Measurements from ENCODE around the gene TUBB3.
A peak's percentile ranks its signal among the peaks of the same experiment; 100 is the strongest.
"Not testable (repeated sequence)": the region's sequence is repeated elsewhere in the genome, so short reads cannot be mapped to it uniquely, and the experiment has no call there.

The TUBB3 gene

GRCh38 chr16:89957216-89957785 is 34.2 kb downstream of the TUBB3 start:
- DNase-seq (ENCODE audit: low read depth): no peak
- H3K4me3 ChIP-seq (ENCODE audit: low read depth, low read length): no peak overlapping the region

DNA sequence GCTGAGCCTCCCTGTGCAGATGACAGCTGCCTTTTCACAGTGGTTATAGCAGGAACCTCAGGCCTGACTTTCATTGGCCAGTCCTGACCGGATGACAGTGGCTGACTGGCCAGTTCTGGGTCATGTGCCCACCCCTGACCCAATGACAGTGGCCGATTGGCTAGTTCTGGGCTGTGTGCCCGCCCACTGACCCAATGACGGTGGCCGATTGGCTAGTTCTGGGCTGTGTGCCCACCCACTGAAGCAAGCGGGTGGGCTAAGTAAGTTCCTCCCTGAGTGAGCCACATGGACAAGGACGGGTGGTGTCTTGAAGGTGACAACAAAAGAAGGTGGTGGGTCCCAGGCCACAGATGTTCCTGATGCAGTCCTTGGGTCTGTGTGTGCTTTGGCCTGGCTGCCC is 34.9 kb downstream of the TUBB3 start:
- no peak for DNase-seq (ENCODE audit: low read depth)

DNA sequence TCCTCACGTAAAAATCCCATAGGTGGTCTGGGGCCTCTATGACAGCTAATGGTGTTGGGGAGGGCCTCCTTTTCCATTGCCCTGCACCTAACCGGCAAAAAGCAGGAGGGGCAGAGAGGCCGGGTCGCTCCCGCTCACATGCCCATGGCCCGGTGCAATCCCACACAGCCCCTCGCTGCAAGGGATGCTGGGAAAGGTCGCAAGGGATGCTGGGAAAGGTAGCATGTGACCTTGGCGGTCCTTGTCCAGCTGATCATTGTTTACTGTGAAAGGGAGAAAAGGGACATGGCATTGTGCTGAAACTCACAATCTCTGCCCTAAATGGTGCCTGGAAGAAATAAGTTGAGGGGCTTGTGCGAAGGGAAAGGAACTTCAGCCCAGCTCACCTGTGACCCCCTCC is 35.5 kb downstream of the TUBB3 start:
- no peak overlapping the region for H3K4me3 ChIP-seq (ENCODE audit: low read depth, low read length)

More for the DNA sequence above, 34.9 kb downstream of the TUBB3 start:
- no peak overlapping the region for H3K4me3 ChIP-seq (ENCODE audit: low read depth, low read length)

DNA sequence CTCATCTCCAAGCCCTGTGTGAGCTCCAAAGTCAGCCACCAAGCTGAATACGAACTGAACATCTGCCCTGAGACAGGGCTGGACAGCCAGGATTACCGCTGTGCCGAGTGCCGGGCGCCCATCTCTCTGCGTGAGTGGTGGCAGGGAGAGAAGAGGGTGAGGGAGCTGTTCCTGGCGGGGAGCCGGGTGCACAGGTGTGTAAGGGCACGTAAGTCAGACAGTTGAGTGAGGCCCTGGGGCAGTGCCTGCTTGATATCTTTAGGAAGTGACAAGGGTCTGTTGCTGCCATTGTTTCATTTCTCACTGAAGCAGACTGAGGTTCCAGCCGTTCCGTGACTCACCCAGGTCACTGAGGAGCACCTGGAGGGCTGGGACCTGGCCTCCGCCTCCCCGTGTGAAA is 37.8 kb downstream of the TUBB3 start:
- no peak for DNase-seq (ENCODE audit: low read depth)
- H3K4me3 ChIP-seq (ENCODE audit: low read depth, low read length): no peak overlapping the region

More for the DNA sequence above, 35.5 kb downstream of the TUBB3 start:
- DNase-seq (ENCODE audit: low read depth): no peak

DNA sequence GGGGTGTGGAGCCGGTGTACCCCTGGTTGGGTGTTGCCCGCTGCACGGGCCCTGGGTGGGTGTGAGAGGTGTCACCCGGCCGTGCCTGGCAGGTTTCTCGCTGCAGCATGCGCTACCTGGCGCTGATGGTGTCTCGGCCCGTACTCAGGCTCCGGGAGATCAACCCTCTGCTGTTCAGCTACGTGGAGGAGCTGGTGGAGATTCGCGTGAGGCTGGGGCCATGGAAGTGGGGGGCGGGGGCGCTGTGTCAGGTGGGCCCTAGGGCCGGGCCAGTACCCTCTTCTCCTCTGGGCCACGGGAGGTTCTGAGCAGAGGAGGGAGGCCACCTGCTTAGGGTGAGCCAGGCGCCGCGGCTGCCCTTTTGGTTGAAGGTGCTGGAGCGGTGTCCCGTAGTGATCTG is 38.8 kb downstream of the TUBB3 start:
- DNase-seq (ENCODE audit: low read depth): no peak
- no peak overlapping the region for H3K4me3 ChIP-seq (ENCODE audit: low read depth, low read length)

DNA sequence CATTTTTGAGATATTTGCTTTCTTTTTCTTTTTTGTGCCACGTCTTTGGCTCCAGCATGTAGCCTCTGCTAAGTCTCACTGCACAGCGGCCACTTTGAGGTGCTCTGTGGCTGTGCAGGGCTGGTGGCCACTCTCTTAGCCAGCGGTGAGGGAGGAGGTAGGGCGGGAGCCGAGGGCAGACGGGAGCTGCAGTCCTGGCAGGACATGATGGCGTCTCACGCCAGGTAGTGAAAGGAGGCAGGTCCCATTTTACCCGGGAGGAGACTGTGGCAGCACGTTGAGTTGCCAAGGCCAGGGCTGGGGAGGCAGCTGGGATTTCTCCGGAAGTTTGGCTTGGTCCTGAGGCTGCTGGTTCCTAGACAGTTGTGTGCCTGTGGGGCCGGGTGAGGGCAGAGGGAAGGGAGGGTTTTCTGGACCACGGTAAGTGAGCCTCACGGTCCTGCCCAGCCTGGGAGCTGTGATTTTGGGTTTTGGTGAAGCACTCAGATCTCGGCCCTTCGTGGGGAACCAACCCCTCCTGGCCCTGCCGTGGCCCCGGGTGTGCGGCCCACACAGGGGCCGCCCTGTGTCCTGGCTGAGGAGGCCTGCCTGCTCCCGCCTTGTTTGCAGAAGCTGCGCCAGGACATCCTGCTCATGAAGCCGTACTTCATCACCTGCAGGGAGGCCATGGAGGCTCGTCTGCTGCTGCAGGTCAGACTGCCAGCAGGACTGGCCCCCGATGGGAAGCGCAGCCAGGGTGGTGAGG is 39.8 kb downstream of the TUBB3 start:
- DNase-seq (ENCODE audit: low read depth): no peak
- H3K4me3 ChIP-seq (ENCODE audit: low read depth, low read length): no peak overlapping the region

- DNase-seq (ENCODE audit: low read depth): no peak
- H3K4me3 ChIP-seq (ENCODE audit: low read depth, low read length): no peak overlapping the region
Measured at GRCh38 chr16:89964201-89964600, 41.1 kb downstream of the TUBB3 start.

DNA sequence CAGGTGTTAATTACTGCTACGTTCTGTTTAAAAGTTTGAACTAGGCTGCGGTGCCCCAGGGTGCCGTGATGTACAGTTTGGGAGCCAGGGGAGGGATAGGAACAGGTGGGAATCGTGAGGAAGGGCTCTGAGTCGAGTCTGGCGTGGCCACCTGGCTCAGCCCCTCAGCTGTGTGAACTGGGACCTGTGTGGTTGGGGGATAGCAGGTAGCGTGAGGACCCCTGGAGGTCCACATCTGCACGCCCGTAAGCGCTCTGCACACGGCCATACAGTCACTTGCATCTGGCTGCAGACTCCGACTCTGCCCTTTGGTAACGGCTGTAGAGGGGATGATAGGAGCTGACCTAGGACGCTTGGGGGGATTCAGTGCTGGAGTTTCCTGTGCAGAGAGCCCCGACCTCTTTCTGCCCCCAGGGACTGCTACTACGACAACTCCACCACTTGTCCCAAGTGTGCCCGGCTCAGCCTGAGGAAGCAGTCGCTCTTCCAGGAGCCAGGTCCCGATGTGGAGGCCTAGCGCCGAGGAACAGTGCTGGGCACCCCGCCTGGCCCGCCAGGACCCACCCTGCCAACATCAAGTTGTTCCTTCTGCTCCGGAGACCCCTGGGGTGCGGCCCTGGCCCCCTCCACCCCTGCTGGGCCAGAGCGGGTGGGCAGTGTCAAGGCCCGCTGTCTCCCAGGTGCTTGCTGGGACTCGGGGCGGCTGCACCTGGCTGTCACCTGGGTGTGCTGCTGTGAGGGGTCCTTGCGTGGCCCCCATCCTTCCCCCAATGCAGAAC is 42.5 kb downstream of the TUBB3 start:
- DNase-seq (ENCODE audit: low read depth): no peak
- H3K4me3 ChIP-seq (ENCODE audit: low read depth, low read length): no peak overlapping the region

DNA sequence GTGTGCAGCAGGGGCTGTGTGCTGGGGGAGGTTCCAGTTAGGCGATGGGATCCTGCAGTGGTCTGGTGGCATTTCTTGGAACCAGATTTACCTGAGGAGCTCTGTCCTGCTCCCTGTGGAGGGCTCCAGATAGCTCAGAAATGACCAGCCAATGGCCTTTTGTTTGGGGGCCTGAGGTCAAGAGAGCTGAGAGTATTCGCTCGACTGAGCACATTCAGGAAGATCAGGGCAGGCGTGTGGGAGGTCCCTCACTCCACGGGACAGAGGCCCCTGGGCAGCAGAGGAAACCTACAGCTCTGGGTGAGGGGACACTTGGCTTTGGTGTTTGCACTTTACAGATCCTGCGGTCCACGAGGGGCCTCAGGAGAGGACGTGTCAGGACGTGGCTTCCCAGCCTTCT is 43.6 kb downstream of the TUBB3 start:
- no peak for DNase-seq (ENCODE audit: low read depth)
- no peak overlapping the region for H3K4me3 ChIP-seq (ENCODE audit: low read depth, low read length)

- not testable (repeated sequence) for H3K4me3 ChIP-seq (ENCODE audit: low read depth, low read length)
Measured at GRCh38 chr16:89967436-89967835, 44.3 kb downstream of the TUBB3 start.

DNA sequence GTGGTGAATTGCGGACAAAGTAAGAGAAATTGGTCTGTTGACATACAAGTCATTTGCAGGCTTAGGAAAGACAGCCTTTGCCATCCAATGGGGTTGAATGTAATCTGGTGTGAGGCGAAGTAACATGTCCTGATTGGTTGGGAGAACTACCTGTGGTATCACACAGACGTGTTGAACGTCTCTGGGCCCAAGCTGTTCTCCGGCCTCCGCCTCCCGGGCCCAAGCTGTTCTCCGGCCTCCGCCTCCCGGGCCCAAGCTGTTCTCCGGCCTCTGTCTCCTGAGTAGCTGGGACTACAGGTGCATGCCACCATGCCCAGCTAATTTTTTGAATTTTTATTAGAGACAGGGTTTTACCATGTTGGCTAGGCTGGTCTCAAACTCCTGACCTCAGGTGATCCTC is 44.9 kb downstream of the TUBB3 start:
- H3K4me3 ChIP-seq (ENCODE audit: low read depth, low read length); DNase-seq (ENCODE audit: low read depth): not testable (repeated sequence)

More at GRCh38 chr16:89967436-89967835, 44.3 kb downstream of the TUBB3 start:
- DNase-seq (ENCODE audit: low read depth): not testable (repeated sequence)

DNA sequence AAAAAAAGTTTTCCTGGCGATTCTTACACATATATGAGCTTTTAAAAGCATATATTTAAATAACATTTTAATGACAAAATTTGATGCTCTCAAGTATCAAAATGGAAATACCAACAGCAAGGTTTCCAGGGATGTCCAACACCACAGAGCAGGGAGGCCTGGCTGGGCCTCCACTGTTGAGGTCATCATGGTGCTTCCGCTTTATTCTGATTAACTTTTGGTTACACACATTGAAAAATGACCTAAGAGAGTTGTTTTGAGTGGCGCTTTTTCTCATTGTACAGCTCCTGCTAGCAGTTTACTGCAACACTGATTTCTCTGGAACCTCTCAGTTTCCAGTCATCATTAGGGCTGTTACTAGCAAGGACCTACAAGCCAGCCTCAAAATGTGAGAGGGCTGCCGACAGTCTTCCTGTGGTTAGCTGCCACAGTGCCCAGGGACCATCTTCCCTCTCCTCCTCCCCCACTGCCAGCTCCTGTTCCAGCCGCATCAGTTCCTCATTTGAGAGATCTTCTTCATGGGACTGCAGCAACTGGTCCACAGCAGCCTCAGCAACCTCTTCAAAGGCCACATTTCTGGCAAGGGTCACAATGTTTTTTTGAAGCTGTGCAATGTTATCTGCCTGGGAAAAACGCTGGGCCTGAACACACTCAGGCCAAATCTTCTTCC is 46.7 kb downstream of the TUBB3 start:
- no peak overlapping the region for H3K4me3 ChIP-seq (ENCODE audit: low read depth, low read length)
- no peak for DNase-seq (ENCODE audit: low read depth)

GRCh38 chr16:89971495-89972243 is 48.5 kb downstream of the TUBB3 start:
- DNase-seq (ENCODE audit: low read depth): no peak

DNA sequence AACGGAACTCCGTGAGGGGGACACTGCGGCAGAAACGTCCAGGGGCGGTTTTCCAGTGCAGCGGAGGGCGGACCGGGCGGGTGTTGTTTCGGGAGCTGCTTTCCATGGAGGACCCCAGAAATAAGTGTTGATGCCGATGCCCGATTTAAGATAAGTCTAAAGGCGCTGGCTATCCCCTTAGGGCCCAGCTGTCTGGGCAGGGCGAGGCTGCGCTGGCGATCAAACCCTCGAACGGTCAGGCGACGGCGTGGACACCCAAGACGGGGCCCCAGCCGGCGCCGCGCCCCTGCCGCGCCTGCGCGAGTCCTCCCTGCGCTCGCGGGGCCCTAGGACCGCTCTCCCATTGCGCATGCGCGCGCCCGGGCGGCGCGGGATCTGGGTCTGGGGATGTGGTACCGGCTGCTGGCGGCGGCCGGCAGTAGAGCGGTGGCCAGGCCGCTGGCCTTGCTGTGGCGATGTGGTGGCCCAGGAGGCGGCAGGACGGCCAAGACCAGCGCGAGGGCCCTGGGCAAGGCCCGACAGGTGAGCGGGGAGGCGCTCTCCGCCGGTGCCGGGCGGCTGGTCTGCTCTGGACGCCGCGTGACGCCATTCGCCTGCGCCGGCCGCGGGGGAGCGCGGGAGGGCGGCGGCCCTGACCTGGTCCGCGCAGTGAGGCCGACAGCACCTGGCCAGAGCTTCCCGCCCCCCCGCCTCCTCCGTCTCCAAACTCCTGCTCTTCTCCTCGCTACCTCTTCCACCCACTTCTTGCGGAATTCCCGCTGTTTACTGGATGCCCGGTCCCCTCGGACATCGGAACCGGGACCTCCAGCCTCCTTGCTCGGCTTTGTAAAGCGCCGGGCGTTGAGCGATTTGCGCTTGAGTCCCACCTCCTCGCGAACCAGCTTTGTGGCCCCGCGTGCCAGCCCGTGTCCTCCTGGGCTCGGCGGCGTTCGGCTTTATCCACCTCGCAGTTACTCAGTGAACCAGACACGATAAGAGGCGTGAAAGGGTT is 49.4 kb downstream of the TUBB3 start:
- peak overlapping the region; percentile 92 for H3K4me3 ChIP-seq (ENCODE audit: low read depth, low read length)
- DNase-seq (ENCODE audit: low read depth): peak; percentile 49

More at GRCh38 chr16:89971495-89972243, 48.5 kb downstream of the TUBB3 start:
- peak overlapping the region; percentile 92 for H3K4me3 ChIP-seq (ENCODE audit: low read depth, low read length)

DNA sequence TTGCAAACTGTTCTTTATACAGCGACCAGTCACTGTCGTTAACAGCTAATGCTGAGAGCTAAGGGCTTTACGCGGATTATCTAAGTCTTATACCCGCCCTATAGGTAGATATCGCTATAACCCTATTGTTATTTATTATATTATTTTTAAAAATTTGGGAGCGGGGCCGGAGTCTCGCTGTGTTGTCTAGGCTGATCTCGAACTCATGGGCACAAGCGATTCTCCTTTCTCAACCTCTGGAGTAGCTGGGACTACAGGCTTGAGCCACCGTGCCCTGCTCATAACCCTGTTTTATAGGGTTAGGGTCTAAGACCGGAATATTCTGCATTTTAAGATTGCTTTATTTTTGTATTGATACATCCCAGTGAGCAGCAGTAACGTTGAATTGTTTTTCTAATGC is 50.1 kb downstream of the TUBB3 start:
- peak overlapping the region; percentile 92 for H3K4me3 ChIP-seq (ENCODE audit: low read depth, low read length)
- DNase-seq (ENCODE audit: low read depth): no peak

GRCh38 chr16:89973654-89974335 is 50.7 kb downstream of the TUBB3 start:
- H3K4me3 ChIP-seq (ENCODE audit: low read depth, low read length): peak overlapping the region; percentile 92
- DNase-seq (ENCODE audit: low read depth): no peak

DNA sequence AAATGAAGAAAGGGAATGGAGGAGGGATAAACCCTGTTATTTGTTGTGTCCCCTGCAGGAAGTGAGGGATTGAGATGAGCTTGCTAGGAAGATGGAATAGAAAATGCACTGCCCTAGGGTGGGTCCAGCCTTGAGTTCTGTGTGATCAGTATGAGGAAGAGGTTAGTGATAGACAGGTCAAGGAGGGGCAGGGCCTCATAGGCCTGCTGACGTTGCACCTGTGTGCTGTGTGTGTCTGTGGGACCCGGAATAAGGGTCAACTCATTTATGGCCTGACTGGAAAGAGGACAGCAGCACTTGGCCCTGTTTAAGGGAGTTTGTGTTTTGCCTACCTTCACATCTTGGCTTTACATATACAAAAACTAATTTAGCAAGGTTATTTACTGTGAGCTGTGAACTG is 51.7 kb downstream of the TUBB3 start:
- DNase-seq (ENCODE audit: low read depth): no peak

GRCh38 chr16:89981414-89981813 is 58.3 kb downstream of the TUBB3 start:
- DNase-seq (ENCODE audit: low read depth): no peak
- no peak overlapping the region for H3K4me3 ChIP-seq (ENCODE audit: low read depth, low read length)

More for the DNA sequence above, 51.7 kb downstream of the TUBB3 start:
- H3K4me3 ChIP-seq (ENCODE audit: low read depth, low read length): no peak overlapping the region
